ENCODE results near the gene CMTM2.
A peak's percentile ranks its signal among the peaks of the same experiment; 100 is the strongest.
"Not testable (repeated sequence)": the region's sequence is repeated elsewhere in the genome, so short reads cannot be mapped to it uniquely, and the experiment has no call there.

The CMTM2 gene

DNA sequence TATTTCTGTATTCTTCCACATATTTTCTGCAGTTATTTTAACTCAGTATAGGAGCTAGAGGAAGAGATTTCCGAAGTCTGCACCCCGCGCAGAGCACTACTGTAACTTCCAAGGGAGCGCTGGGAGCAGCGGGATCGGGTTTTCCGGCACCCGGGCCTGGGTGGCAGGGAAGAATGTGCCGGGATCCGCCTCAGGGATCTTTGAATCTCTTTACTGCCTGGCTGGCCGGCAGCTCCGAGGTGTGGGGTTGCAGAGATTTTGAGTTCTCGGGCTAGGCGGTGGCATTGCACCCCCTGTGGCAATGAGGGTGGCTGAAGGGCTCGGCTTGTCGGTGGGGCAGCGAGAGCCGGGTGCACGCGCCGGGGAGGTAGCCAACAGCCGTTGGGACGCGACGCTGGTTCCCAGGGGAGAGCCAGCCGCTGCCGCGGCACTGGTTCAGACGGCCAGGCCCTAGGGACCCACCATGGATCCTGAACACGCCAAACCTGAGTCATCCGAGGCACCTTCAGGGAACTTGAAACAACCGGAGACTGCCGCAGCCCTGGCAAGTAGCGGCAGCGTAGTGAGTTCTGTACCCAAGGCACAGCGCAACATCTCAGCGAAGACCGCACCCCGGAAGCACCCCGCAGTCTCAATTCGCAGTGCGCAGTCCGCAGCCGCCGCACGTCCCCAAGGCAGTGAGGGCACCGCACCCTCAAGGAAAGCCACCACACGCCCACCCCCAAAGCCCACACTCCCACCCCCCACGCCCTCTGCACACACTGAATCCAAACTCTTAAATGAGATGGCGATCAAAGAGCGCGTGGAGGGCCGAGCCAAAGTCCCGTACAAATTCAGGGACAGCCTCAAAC is 13.0 kb upstream of the CMTM2 start, which contains the start of gene CMTM1:
TSS of gene CMTM1 (plus strand) at position 389 of the 851 bp plus-strand sequence. CDS start at position 464, 75 bp downstream.
- no peak within 1 kb of the TSS for H3K4me3 Mint-ChIP-seq
- H3K9me3 Mint-ChIP-seq (ENCODE audit: low read depth) = no peaks in the 10 kb centered on the region
- peaks cover 8% of the 10 kb centered on the region for H3K36me3 Mint-ChIP-seq
- H3K27me3 Mint-ChIP-seq = no peaks in the 10 kb centered on the region
- peak within 1 kb of the TSS; percentile 70 for H3K27ac Mint-ChIP-seq
- peaks cover 36% of the 10 kb centered on the region for H3K4me1 Mint-ChIP-seq (ENCODE audit: low read depth)

DNA sequence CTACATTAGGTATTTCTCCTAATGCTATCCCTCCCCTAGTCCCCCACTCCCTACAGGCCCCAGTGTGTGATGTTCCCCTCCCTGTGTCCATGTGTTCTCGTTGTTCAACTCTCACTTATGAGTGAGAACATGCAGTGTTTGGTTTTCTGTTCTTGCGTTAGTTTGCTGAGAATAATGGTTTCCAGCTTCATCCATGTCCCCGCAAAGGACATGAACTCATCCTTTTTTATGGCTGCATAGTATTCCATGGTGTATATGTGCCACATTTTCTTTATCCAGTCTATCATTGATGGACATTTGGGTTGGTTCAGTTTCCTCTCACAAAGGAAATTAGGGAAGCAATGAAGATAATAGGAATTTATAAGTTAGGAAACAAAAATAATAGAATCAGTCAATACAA is 12.0 kb upstream of the CMTM2 start:
- H3K4me3 Mint-ChIP-seq; H3K9me3 Mint-ChIP-seq (ENCODE audit: low read depth); H3K36me3 Mint-ChIP-seq; H3K27me3 Mint-ChIP-seq: not testable (repeated sequence)
- peak overlapping the region; percentile 70 for H3K27ac Mint-ChIP-seq
- peaks cover 27% of the 10 kb centered on the region for H3K4me1 Mint-ChIP-seq (ENCODE audit: low read depth)

DNA sequence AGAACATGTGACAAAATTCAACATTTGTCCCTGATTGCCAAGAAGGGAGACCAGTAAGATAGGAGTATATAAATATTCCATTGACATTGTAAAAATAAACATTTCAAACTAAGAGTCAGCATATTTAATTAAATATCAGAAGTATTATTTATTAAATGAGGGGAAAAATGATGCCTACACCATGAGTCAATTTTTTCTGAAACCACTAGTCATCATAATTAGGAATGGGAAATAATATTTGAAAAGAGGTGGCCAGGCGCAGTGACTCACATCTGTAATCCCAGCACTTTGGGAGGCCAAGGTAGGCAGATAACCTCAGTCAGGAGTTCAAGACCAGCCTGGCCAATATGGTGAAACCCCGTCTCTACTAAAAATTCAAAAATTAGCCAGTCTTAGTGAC is 10.9 kb upstream of the CMTM2 start:
- Mint-ChIP-seq H3K4me1 (ENCODE audit: low read depth) (peaks cover 16% of the 10 kb centered on the region), H3K27ac (no peak overlapping the region), H3K4me3 (no peak overlapping the region), H3K36me3 (peaks cover 8% of the 10 kb centered on the region), H3K9me3 (ENCODE audit: low read depth) (no peaks in the 10 kb centered on the region), H3K27me3 (no peaks in the 10 kb centered on the region)

DNA sequence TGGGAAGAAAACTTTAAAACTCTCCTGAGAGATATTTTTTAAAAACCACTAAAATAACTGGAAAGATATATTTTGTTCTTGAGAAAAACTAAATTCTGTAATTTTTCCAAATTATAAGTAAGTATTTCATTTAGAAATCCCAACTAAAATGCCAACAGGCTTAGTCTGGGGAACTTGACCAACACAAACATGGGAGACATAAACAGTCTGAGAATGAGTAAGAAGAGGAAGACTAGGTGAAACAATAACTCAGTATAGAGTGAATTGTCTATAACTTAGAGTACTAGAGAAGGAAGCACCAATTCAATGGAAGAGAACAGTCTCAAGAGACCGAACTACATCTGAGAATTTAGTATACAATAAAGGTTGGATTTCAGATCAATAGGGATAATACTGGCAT is 10.1 kb upstream of the CMTM2 start:
- Mint-ChIP-seq H3K4me3 (no peak overlapping the region), H3K27ac (peak overlapping the region; percentile 11), H3K9me3 (ENCODE audit: low read depth) (no peaks in the 10 kb centered on the region), H3K36me3 (peaks cover 8% of the 10 kb centered on the region), H3K27me3 (no peaks in the 10 kb centered on the region), H3K4me1 (ENCODE audit: low read depth) (peaks cover 9% of the 10 kb centered on the region)

DNA sequence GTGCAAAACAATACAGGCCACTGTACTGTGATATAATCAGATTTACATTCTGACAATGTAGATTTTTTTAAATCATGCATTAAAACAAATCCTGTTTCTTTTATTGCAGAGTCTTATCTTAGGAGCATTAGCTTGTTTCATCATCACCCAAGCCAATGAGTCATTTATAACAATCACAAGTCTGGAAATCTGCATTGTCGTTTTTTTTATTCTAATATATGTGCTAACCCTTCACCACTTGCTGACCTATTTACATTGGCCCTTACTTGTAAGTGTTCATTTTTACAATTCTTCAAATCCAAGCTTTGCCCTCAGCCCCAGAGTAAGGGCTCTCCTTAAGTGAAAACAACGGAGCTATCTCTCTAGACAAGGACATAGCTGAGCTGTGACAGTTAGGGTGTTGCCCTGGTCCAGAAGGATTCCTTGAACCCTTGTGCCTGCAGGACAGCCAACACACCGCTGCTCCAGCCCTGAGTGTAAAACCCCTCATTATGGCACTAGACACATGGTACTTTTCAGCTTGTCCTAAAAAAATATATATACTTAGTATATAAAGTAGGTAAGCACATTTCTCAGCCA is 9.3 kb upstream of the CMTM2 start:
- Mint-ChIP-seq H3K27ac (peak overlapping the region; percentile 11), H3K27me3 (no peaks in the 10 kb centered on the region), H3K4me1 (ENCODE audit: low read depth) (peaks cover 8% of the 10 kb centered on the region), H3K4me3 (no peak overlapping the region), H3K9me3 (ENCODE audit: low read depth) (no peaks in the 10 kb centered on the region), H3K36me3 (peaks cover 8% of the 10 kb centered on the region)

DNA sequence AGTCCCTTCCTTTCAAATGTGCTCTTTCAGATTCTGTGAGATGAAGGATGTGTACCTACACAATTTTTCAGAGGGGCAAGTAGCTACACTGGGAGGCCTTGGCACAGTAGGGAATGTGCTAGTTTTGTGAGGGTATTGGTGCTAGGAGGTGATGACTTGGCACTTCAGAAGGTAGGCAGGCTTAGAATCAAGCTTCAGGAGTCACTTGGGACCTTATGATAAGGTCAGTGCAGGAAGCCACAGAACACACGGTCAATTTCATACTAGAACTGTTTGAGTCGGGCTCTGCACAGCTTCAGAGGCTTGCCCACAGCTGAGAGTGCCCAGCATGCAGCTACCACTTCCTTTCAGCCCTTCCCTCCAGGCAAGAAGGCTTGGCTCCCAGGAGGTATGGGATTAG is 6.9 kb upstream of the CMTM2 start:
- no peak overlapping the region for H3K4me3 Mint-ChIP-seq

DNA sequence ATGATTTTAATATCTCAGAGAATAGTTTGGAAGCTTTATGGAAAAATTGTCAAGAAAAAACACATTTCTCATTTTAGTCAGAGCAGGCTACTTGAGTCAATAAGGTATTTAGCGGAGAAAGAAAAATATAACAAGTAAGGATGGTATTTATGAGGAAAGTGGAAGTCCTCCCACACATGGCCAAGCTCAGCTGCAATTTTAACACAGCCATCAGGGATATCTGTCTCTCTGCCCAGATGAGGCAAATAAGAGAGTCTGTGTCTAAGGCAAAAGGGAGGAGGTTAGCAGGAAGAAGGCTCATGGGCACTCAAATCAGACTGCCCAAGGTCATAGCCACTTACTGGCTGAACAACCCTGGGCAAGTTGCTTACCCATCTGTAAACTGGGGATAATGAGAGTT is 5.2 kb upstream of the CMTM2 start:
- no peak overlapping the region for H3K4me3 Mint-ChIP-seq
- H3K4me1 Mint-ChIP-seq (ENCODE audit: low read depth) = peaks cover 10% of the 10 kb centered on the region
- H3K9me3 Mint-ChIP-seq (ENCODE audit: low read depth) = no peaks in the 10 kb centered on the region
- H3K27me3 Mint-ChIP-seq = no peaks in the 10 kb centered on the region
- H3K36me3 Mint-ChIP-seq = no peaks in the 10 kb centered on the region
- no peak overlapping the region for H3K27ac Mint-ChIP-seq

More for the DNA sequence above, 6.9 kb upstream of the CMTM2 start:
- H3K9me3 Mint-ChIP-seq (ENCODE audit: low read depth) = no peaks in the 10 kb centered on the region
- H3K4me1 Mint-ChIP-seq (ENCODE audit: low read depth) = peaks cover 8% of the 10 kb centered on the region
- H3K27ac Mint-ChIP-seq = no peak overlapping the region
- peaks cover 5% of the 10 kb centered on the region for H3K36me3 Mint-ChIP-seq
- H3K27me3 Mint-ChIP-seq = no peaks in the 10 kb centered on the region

DNA sequence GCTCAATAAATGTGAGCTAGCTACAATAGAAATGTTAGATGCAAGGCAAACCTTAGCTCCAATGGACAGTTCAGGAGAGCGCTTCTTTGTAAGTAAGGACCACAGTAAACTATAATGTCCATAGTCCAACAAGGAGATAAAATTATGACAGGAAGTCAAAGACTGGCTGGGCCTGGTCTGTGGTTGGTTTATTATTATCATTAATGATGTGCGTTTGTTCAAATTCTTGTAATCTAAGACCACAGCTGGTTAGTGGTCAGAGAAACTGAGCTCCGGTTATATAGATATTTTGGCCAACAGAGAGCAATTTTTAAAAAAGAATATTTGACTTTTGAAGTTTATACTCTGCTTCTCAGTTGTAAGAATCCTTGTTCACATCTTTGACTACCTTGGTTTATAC is 4.7 kb upstream of the CMTM2 start:
- Mint-ChIP-seq H3K27ac (no peak overlapping the region), H3K4me3 (no peak overlapping the region), H3K4me1 (ENCODE audit: low read depth) (peaks cover 11% of the 10 kb centered on the region), H3K27me3 (no peaks in the 10 kb centered on the region), H3K36me3 (no peaks in the 10 kb centered on the region), H3K9me3 (ENCODE audit: low read depth) (no peaks in the 10 kb centered on the region)

DNA sequence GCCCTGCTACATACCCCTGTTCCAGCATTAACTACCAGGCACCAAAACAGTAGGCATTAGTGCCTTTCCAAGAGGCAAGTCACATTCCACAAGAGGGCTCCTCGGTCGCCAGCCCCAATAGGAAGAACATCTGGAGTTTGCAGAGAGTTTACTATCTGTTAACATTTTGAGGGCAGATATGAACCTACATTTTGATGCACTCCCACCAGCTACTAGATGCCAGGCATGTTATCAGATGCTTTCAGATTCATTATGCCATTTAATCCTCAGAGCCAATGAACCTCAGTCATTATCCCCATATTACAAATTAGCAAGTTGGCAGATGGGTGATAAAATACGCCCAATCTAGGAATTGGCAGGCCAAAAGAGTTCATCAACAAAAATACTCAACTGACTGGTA is 4.2 kb upstream of the CMTM2 start:
- peaks cover 15% of the 10 kb centered on the region for H3K4me1 Mint-ChIP-seq (ENCODE audit: low read depth)
- no peaks in the 10 kb centered on the region for H3K9me3 Mint-ChIP-seq (ENCODE audit: low read depth)
- no peaks in the 10 kb centered on the region for H3K27me3 Mint-ChIP-seq
- no peaks in the 10 kb centered on the region for H3K36me3 Mint-ChIP-seq
- H3K4me3 Mint-ChIP-seq = no peak overlapping the region
- no peak overlapping the region for H3K27ac Mint-ChIP-seq

DNA sequence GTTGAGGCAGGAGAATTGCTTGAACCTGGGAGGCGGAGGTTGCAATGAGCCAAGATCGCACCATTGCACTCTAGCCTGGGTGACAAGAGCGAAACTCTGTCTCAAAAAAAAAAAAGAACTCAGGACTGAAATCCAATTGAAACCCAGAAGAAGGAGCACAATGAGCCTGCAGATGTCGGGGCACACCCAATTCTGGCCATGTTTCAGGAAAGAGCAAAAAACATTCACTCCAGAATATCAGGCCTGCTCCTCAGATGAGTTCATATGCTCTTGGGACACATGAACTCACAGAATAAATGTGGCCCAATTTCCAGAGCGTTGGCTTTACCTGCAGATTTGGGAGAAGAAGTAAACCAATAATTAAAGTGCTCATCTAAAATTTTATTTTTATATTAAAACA is 3.0 kb upstream of the CMTM2 start:
- Mint-ChIP-seq H3K9me3 (ENCODE audit: low read depth) (no peaks in the 10 kb centered on the region), H3K4me1 (ENCODE audit: low read depth) (peaks cover 15% of the 10 kb centered on the region), H3K36me3 (no peaks in the 10 kb centered on the region), H3K4me3 (no peak overlapping the region), H3K27ac (no peak overlapping the region), H3K27me3 (peaks cover 1% of the 10 kb centered on the region)

DNA sequence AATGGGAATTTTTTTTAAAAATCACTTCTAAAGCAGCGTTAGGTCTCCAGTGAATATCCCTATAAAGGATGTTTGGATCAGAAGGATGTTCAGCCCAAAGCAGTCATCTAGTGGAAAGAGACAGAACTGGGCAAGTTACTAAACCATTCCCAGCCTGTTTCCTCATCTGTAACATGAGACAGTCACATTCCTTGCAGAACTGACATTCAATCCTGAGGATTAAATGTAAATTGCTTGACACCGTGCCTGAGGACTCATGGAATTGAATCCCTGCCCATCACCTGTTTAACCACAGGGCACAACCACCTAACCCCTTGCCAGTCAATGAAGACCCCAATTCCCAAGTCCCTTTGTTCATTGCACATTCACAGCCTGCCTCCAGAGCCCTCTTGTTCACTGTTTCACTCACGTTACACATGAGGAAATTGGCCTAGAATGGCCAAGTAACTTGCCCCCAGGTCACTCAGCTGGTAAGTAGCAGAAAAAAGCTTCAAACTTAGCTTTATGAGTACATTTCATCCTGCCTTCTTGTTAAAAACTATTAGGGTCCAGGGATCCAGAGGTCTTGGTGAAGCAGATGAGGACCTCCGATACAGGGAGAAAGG is 1.4 kb downstream of the CMTM2 start:
- Mint-ChIP-seq H3K36me3 (no peaks in the 10 kb centered on the region), H3K27me3 (peaks cover 1% of the 10 kb centered on the region), H3K4me1 (ENCODE audit: low read depth) (peaks cover 15% of the 10 kb centered on the region), H3K9me3 (ENCODE audit: low read depth) (no peaks in the 10 kb centered on the region), H3K4me3 (no peak overlapping the region), H3K27ac (no peak overlapping the region)

DNA sequence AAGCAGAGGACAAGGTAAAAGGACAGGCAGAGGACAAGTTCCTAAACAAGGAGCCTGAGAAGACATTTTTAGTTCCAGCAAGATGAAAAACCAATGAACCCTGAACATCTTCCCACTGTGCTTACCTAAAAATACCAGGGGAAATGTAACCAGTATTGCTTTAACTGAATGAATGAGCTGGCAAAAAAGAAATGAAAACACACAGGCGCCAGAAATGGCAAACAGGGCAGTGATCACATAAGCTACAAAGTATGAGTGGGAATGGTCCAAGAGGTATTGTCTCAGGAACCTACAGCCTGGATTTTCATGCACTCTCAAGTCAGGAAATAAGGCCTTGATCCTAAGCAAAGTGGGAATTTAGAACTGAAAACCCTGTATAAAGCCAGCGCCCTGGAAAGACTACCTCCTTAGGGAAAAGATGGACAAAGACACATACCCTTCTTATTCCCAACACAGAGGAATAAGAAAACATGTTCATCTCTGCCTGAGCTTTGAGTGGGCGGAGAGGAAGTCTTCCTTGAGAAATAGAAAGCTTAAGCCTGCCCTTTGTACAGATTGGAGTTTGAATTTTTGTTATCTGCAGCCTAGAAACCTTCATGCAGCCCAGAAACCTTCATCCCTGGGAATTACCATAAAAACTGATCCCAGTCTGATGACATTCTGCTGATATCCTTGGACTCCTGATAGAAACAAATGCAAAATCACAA is 2.1 kb downstream of the CMTM2 start:
- Mint-ChIP-seq H3K27me3 (peaks cover 1% of the 10 kb centered on the region), H3K4me3 (no peak overlapping the region), H3K36me3 (no peaks in the 10 kb centered on the region), H3K27ac (no peak overlapping the region), H3K9me3 (ENCODE audit: low read depth) (no peaks in the 10 kb centered on the region), H3K4me1 (ENCODE audit: low read depth) (peaks cover 15% of the 10 kb centered on the region)

DNA sequence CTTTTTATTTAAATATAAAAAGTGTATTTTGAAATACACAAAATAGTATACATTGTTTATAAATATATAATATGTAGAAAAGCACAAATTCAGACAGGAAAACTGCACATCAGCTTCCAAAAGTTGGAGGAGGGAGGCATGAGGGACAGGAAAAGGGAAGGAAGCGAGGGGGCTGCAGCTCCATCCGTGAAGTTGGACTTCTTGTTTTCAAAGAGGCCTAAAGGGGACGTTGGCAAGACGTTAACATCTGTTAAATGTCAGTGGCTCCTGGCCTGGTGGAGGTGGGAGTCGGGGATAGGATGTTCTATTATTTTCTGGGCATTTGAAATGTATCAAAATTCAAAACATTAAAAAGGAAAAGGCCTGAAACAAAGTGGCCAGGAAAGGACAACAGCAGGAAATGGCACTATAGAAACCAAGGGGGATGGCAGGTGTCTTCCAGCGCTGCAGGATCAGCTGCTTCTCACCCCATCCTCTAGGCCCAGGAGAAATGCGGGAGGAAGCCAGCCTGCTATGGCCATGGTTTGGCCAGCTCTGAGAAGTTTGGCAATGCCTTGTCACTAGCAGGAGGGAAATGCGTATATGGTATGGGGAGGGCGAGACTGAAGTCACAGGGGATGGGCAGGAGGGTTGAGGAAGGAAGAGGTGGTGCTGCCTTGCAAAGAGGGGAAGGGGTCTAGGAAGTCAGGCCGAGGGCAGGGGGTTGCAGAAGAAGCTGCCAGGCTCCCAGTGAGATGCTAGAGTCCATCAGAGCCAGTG is 6.4 kb downstream of the CMTM2 start:
- H3K27me3 Mint-ChIP-seq = no peaks in the 10 kb centered on the region
- no peaks in the 10 kb centered on the region for H3K9me3 Mint-ChIP-seq (ENCODE audit: low read depth)
- H3K27ac Mint-ChIP-seq = no peak overlapping the region
- H3K4me1 Mint-ChIP-seq (ENCODE audit: low read depth) = peaks cover 25% of the 10 kb centered on the region
- no peaks in the 10 kb centered on the region for H3K36me3 Mint-ChIP-seq
- no peak overlapping the region for H3K4me3 Mint-ChIP-seq

DNA sequence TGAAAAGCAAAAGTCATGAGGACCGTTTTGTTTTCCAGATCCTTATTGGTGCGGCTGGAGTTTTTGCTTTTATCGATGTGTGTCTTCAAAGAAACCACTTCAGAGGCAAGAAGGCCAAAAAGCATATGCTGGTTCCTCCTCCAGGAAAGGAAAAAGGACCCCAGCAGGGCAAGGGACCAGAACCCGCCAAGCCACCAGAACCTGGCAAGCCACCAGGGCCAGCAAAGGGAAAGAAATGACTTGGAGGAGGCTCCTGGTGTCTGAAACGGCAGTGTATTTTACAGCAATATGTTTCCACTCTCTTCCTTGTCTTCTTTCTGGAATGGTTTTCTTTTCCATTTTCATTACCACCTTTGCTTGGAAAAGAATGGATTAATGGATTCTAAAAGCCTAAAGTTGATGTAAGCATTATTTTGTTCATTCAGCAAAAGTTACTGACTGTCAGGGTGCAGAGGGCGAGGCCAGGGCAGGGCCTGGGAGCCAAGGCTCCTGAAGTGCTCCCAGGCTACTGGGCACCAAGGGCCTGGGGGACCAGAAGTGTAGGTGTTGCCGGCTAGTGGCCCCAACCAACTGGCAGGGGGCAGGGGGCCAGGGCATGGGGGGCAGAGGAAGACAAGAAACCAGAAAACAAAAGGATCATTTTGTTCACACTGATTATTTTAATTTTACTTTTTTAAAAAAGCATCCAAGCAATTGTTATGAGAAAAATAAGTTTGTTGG is 8.8 kb downstream of the CMTM2 start:
- Mint-ChIP-seq H3K27me3 (no peaks in the 10 kb centered on the region), H3K9me3 (ENCODE audit: low read depth) (no peaks in the 10 kb centered on the region), H3K4me3 (no peak overlapping the region), H3K36me3 (no peaks in the 10 kb centered on the region), H3K27ac (peak overlapping the region; percentile 29), H3K4me1 (ENCODE audit: low read depth) (peaks cover 28% of the 10 kb centered on the region)
